Suprapubic skin (tissue), 4 donors: Measurements from ENCODE around the gene SORCS1. TPM values are rescaled to one million over a fixed set of nuclear protein-coding genes. Genes with fewer than 3 reads are reported as not detected.

ENCODE experiments used
- DNase-seq, 2 donors: peaks; one replicate each; pipeline ENCODE4 v3.0.0-alpha.2; 2019; ENCODE audit warnings: low spot score in 2 of 2
- H3K27ac ChIP-seq: fragments of 200-600 bp; sonication (generic); one replicate; pipeline ENCODE4 v1.5.1; 2019
- H3K27me3 ChIP-seq: fragments of 200-600 bp; sonication (generic); one replicate; pipeline ENCODE4 v1.5.1; 2019
- H3K36me3 ChIP-seq: fragments of 200-600 bp; sonication (generic); one replicate; pipeline ENCODE4 v1.5.1; 2019
- H3K4me1 ChIP-seq: fragments of 200-600 bp; sonication (generic); one replicate; pipeline ENCODE4 v1.5.1; 2019
- H3K4me3 ChIP-seq: fragments of 200-600 bp; sonication (generic); one replicate; pipeline ENCODE4 v1.5.1; 2019; ENCODE audit warnings: mild to moderate bottlenecking
- H3K9me3 ChIP-seq: fragments of 200-600 bp; sonication (generic); one replicate; pipeline ENCODE4 v1.5.1; 2019
- EP300 ChIP-seq: sonication (generic); formaldehyde crosslinking; IDR thresholded peaks from one replicate; pipeline ENCODE4 v1.6.1; 2017; ENCODE audit warnings: antibody characterized with exemption
- POLR2A ChIP-seq, 2 donors: fragments of 450-650 bp; IDR thresholded peaks; one replicate each; pipeline ENCODE4 v1.6.1; 2017; ENCODE audit warnings: antibody characterized with exemption in 2 of 2, mild to moderate bottlenecking in 2 of 2, moderate library complexity in 2 of 2
- POLR2AphosphoS5 ChIP-seq, 3 donors: sonication (generic); formaldehyde crosslinking; IDR thresholded peaks; one replicate each; pipeline ENCODE4 v1.6.1; 2017; ENCODE audit warnings: antibody characterized with exemption in 3 of 3
- WGBS: methylation state at CpG from one replicate; pipeline ENCODE4 v1.1.5; 2018; 5-methylcytosine and 5-hydroxymethylcytosine counted together
- total RNA-seq, 4 donors: library from RNA; depleted of rRNA; stranded (reverse); fragments of >200 nt; gene quantifications; one replicate each; pipeline ENCODE4 v1.1.0, GENCODE V29; 2016
- TF ChIP-seq, protein P1 (sequence below), 2 donors: fragments of 200-600 bp in 1 of 2; fragments of 450-650 bp in 1 of 2; sonication (generic) in 1 of 2; IDR thresholded peaks; one replicate each; pipeline ENCODE4 v1.5.1; 2016 to 2019; ENCODE audit warnings: antibody characterized with exemption in 2 of 2, mild to moderate bottlenecking in 1 of 2, moderate library complexity in 1 of 2

Gene SORCS1
- total RNA-seq, 4 donors from 2014 or later: 1.3 to 6.0 (median 3.4) TPM

DNA sequence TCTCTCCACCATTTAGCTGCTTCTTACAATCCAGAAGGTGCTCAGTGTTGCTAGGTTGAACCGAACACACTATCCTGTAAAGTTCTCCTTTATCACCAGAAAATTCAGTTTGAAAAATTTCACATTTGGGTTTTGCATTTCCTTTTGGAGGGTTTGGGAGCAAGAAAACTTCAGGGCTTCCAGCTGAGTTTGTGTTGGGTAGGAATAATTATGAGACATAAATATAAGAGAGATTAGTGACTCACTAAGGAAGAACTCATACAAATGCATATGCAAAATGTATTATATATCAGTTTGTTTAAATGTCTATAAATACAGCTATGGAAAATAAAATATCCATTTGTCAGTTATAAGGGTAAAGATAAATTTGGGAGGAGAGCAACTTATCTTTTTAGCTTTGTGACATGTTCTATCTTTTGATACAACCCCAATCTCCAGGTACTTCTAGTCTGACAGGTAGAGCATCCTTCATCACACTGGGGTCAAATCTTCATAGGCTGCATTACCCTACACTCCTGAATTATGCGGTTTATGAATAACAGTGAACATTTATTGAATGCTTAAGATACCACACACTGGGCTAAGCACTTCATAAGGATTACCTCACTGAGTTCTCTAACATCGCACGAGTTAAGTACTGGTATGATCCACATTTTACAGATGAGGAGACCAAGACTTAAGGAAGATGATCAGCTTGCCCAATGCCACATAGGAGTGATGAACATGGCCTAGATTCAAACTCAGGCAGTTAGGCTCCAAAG lies 304.4 kb downstream of the SORCS1 start:
- Histone ChIP-seq H3K27ac (no peak overlapping the region), H3K4me1 (no peaks in the 10 kb centered on the region), H3K36me3 (no peaks in the 10 kb centered on the region), H3K27me3 (no peaks in the 10 kb centered on the region), H3K9me3 (no peaks in the 10 kb centered on the region), H3K4me3 (no peak overlapping the region)
- no peak for DNase-seq
- WGBS: 89% methylated on average over 4 of the region's 4 CpGs
- TF ChIP-seq POLR2A (IDR thresholded peaks at IDR 0.05): no peak
- TF ChIP-seq EP300: no peak
- TF ChIP-seq POLR2AphosphoS5 (IDR thresholded peaks at IDR 0.05): no peak
- TF ChIP-seq, protein P1, sequence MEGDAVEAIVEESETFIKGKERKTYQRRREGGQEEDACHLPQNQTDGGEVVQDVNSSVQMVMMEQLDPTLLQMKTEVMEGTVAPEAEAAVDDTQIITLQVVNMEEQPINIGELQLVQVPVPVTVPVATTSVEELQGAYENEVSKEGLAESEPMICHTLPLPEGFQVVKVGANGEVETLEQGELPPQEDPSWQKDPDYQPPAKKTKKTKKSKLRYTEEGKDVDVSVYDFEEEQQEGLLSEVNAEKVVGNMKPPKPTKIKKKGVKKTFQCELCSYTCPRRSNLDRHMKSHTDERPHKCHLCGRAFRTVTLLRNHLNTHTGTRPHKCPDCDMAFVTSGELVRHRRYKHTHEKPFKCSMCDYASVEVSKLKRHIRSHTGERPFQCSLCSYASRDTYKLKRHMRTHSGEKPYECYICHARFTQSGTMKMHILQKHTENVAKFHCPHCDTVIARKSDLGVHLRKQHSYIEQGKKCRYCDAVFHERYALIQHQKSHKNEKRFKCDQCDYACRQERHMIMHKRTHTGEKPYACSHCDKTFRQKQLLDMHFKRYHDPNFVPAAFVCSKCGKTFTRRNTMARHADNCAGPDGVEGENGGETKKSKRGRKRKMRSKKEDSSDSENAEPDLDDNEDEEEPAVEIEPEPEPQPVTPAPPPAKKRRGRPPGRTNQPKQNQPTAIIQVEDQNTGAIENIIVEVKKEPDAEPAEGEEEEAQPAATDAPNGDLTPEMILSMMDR (IDR thresholded peaks at IDR 0.05): no peak

DNA sequence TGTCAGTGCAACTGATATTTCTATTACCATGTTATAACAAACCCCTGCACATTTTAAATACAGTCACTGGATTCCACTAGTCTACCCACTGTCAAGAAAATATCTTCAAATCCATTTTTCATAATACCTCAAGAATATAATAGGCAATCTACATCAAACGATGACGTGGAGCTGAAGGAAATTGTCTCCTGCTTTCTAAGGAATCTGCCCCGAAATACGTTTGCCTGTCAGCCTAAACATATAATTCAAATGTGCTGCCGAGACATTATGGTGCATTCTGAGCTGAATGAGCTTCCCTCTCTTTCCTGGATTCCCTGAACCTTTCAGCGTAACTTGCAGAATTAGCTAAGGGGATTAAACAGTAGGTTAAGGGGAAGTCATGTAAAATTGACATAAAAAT lies 306.8 kb downstream of the SORCS1 start:
- Histone ChIP-seq H3K27me3 (no peaks in the 10 kb centered on the region), H3K4me3 (no peak overlapping the region), H3K9me3 (no peaks in the 10 kb centered on the region), H3K27ac (no peak overlapping the region), H3K4me1 (no peaks in the 10 kb centered on the region), H3K36me3 (no peaks in the 10 kb centered on the region)
- no peak for TF ChIP-seq POLR2AphosphoS5 (IDR thresholded peaks at IDR 0.05)
- TF ChIP-seq EP300: no peak
- no peak for TF ChIP-seq POLR2A (IDR thresholded peaks at IDR 0.05)
- TF ChIP-seq, protein P1 (IDR thresholded peaks at IDR 0.05): no peak
- WGBS: 70% methylated on average over 6 of the region's 6 CpGs
- DNase-seq: no peak

- no peak for DNase-seq
- Histone ChIP-seq H3K27ac (no peak overlapping the region), H3K36me3 (no peaks in the 10 kb centered on the region), H3K4me1 (no peaks in the 10 kb centered on the region), H3K9me3 (no peaks in the 10 kb centered on the region), H3K27me3 (no peaks in the 10 kb centered on the region), H3K4me3 (no peak overlapping the region)
- TF ChIP-seq EP300 (no peak), POLR2AphosphoS5 (IDR thresholded peaks at IDR 0.05) (no peak), POLR2A (IDR thresholded peaks at IDR 0.05) (no peak)
- TF ChIP-seq, protein P1 (IDR thresholded peaks at IDR 0.05): no peak
- 77% methylated on average over 5 of the region's 6 CpGs for WGBS
Measured at GRCh38 chr10:106857213-106857612, 307.3 kb downstream of the SORCS1 start.

DNA sequence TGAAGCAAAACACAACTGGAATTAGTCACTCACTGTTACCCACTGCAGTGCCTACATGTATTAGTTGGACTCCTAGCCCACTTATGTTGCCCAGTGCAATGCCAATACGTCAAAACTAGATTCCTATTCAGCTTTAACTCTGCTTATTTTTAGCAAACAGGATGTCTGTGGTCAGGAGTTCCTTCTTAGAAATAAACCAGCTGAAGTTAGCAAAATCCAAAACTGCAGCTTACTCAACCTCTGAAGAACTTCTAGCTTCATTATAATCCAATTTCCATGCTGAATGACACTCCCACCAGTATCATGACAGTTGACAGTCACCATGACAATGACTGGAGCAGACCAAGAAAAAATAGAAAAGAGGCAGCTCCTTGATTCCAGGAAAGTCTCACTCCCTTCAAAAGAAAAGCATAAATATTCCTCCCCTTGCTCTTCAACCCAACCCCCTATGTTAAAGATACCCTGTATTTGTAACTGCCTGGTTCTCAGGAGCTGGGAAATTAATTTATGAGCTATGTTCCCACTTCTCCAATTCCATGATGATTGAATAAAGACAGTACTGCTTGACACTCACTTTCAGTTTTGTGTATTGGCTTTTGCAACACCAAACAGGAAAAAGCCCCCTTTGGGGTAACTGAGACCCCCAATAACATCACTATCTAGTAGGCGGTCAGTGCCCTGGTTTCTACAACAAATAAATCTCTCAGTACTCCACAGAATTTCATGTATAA lies 327.4 kb downstream of the SORCS1 start:
- TF ChIP-seq EP300: no peak
- no peak for TF ChIP-seq POLR2A (IDR thresholded peaks at IDR 0.05)
- TF ChIP-seq, protein P1 (IDR thresholded peaks at IDR 0.05): no peak
- TF ChIP-seq POLR2AphosphoS5 (IDR thresholded peaks at IDR 0.05): no peak
- H3K27me3 ChIP-seq: no peaks in the 10 kb centered on the region
- WGBS: 67% methylated on average over 2 of the region's 2 CpGs
- H3K4me3 ChIP-seq: no peak overlapping the region
- no peak overlapping the region for H3K27ac ChIP-seq
- no peaks in the 10 kb centered on the region for H3K4me1 ChIP-seq
- no peak for DNase-seq
- H3K9me3 ChIP-seq: no peaks in the 10 kb centered on the region
- H3K36me3 ChIP-seq: no peaks in the 10 kb centered on the region

- DNase-seq: no peak
- H3K36me3 ChIP-seq: no peaks in the 10 kb centered on the region
- WGBS: 84% methylated on average over 1 of the region's 1 CpG
- H3K27me3 ChIP-seq: no peaks in the 10 kb centered on the region
- H3K4me3 ChIP-seq: no peak overlapping the region
- no peaks in the 10 kb centered on the region for H3K4me1 ChIP-seq
- no peak overlapping the region for H3K27ac ChIP-seq
- no peaks in the 10 kb centered on the region for H3K9me3 ChIP-seq
- TF ChIP-seq EP300: no peak
- no peak for TF ChIP-seq POLR2A (IDR thresholded peaks at IDR 0.05)
- TF ChIP-seq, protein P1 (IDR thresholded peaks at IDR 0.05): no peak
- TF ChIP-seq POLR2AphosphoS5 (IDR thresholded peaks at IDR 0.05): no peak
Measured at GRCh38 chr10:106832846-106833245, 331.7 kb downstream of the SORCS1 start.
